ENCODE results near the gene ASPDH.

DNA sequence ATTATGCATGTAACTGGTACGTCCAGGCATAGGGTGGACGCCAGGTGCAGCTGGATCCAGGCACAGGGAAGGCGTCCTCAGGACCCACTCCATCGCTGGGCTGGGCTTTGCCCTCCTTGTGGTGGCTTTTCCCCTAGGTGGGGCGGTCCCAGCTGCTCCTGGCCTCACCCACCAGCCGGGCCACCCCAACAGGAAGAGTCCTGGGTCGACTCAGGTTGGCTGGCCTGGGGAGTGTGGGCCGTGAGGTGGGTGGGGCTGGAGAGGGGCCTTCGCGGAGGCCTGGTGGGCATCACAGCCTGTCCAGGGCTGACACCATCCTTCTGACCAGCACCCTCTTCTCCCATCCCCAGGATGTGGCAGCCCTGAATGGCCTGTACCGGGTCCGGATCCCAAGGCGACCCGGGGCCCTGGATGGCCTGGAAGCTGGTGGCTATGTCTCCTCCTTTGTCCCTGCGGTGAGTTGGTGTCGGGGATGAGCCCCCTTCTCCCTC lies 33.9 kb downstream of the ASPDH start:
- TF ChIP-seq POLR2A (IDR thresholded peaks at IDR 0.05): no peak
- TF ChIP-seq, protein P1, sequence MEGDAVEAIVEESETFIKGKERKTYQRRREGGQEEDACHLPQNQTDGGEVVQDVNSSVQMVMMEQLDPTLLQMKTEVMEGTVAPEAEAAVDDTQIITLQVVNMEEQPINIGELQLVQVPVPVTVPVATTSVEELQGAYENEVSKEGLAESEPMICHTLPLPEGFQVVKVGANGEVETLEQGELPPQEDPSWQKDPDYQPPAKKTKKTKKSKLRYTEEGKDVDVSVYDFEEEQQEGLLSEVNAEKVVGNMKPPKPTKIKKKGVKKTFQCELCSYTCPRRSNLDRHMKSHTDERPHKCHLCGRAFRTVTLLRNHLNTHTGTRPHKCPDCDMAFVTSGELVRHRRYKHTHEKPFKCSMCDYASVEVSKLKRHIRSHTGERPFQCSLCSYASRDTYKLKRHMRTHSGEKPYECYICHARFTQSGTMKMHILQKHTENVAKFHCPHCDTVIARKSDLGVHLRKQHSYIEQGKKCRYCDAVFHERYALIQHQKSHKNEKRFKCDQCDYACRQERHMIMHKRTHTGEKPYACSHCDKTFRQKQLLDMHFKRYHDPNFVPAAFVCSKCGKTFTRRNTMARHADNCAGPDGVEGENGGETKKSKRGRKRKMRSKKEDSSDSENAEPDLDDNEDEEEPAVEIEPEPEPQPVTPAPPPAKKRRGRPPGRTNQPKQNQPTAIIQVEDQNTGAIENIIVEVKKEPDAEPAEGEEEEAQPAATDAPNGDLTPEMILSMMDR (IDR thresholded peaks at IDR 0.05 in 4 of 5, conservative IDR thresholded peaks at IDR 0.05 in 1 of 5): no peak
